ENCODE data around the gene CYP2A13. TPM values are rescaled to one million over a fixed set of nuclear protein-coding genes. Genes with fewer than 3 reads are reported as not detected.

Gene CYP2A13
- total and polyA plus RNA-seq, 9 of the 15 experiments (the other 6 are each of a cell fraction or from before 2014, with no cell fraction given), result not detected

DNA sequence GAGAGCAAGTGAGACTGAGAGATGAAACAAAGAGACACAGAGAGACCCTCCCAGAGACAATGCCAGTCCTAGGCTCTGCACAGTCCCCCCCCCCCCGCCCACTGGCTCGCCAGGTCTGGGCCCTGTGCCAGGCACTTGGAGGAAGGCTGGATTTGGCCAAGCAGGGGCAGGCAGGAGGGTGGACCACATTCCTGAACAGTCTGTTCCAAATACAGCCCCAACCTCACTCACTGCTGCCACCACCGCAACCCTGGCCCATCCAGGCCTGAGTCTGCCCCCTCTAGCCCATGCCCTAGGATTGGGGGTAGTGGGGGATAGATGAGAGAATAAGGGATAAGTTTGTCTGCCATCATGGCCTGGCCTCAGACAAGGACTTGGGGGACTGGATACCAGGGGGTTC, 45.0 kb downstream of the CYP2A13 start (continued):
- TF ChIP-seq, protein P1, sequence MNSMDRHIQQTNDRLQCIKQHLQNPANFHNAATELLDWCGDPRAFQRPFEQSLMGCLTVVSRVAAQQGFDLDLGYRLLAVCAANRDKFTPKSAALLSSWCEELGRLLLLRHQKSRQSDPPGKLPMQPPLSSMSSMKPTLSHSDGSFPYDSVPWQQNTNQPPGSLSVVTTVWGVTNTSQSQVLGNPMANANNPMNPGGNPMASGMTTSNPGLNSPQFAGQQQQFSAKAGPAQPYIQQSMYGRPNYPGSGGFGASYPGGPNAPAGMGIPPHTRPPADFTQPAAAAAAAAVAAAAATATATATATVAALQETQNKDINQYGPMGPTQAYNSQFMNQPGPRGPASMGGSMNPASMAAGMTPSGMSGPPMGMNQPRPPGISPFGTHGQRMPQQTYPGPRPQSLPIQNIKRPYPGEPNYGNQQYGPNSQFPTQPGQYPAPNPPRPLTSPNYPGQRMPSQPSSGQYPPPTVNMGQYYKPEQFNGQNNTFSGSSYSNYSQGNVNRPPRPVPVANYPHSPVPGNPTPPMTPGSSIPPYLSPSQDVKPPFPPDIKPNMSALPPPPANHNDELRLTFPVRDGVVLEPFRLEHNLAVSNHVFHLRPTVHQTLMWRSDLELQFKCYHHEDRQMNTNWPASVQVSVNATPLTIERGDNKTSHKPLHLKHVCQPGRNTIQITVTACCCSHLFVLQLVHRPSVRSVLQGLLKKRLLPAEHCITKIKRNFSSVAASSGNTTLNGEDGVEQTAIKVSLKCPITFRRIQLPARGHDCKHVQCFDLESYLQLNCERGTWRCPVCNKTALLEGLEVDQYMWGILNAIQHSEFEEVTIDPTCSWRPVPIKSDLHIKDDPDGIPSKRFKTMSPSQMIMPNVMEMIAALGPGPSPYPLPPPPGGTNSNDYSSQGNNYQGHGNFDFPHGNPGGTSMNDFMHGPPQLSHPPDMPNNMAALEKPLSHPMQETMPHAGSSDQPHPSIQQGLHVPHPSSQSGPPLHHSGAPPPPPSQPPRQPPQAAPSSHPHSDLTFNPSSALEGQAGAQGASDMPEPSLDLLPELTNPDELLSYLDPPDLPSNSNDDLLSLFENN (IDR thresholded peaks at IDR 0.05; ENCODE audit: low read depth in 2 of 2, low read length in 2 of 2), result no peak
- TF ChIP-seq CREB1 (IDR thresholded peaks at IDR 0.05) (no peak), CREB1 (CRISPR knock-in tag; IDR thresholded peaks at IDR 0.05) (no peak), ERF (CRISPR knock-in tag; IDR thresholded peaks at IDR 0.05) (no peak), ILF3 (IDR thresholded peaks at IDR 0.05; ENCODE audit: borderline replicate concordance) (no peak), DLX4 (CRISPR knock-in tag; IDR thresholded peaks at IDR 0.05) (no peak), POU5F1 (IDR thresholded peaks at IDR 0.05; ENCODE audit: borderline replicate concordance, low read depth, low read length, partially characterized antibody) (no peak), NCOR1 (IDR thresholded peaks at IDR 0.05) (no peak), ZNF79 (CRISPR knock-in tag; IDR thresholded peaks at IDR 0.05; ENCODE audit: low read depth) (no peak)
